Measurements from ENCODE around the gene ZNF805.
"Not testable (repeated sequence)": the region's sequence is repeated elsewhere in the genome, so short reads cannot be mapped to it uniquely, and the experiment has no call there.

Gene ZNF805

DNA sequence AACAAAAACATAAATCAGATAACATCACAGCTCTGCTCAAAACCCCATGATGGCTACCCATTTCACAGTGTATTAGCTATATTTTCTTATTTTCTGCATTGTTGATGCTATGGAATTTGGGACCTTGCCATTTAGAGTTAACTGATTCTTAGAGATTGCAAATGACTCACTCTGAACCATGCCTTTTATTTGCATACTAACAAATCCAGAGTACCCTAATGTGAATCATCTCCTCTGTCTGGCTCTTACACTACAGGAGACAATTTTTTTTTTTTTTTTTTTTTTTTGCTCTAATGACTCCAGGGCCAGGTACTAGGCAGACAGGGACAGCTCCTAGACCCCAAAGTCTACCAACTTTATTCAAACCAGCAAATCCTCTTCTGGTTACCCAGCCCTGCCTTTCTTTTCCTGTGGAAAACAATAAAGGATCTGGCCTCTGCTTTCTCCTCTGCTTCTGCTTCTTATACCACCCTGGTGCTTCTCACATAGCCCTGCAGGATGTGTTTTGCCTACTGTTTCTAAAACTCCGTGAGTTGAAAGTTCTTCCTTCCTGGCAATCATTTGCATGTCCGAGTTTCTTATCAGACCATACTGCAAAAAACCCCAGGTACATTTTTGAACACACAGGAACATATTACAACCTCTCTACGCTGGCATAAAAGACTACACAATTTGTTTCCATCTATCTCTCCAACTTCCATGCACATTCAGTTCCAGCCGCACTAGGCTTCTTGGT is 29.3 kb downstream of the ZNF805 start:
- DNase-seq: peak; percentile 31

DNA sequence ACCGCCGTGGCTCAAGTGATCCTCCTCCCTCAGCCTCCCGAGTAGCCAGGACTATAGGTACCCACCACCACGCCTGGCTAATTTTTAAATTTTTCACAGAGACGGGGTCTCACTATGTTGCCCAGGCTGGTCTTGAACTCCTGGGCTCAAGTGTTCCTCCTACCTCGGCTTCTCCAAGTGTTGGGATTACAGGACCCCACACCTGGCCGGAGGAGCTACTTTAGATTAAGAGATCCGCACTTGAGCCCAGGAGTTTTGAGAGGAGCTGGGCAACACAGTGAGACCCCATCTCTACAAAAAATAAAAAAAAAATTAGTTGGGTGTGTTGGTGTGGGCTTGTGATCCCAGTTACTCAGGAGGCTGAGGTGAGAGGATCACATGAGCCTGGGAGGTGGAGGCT is 30.8 kb downstream of the ZNF805 start:
- no peak for DNase-seq

DNA sequence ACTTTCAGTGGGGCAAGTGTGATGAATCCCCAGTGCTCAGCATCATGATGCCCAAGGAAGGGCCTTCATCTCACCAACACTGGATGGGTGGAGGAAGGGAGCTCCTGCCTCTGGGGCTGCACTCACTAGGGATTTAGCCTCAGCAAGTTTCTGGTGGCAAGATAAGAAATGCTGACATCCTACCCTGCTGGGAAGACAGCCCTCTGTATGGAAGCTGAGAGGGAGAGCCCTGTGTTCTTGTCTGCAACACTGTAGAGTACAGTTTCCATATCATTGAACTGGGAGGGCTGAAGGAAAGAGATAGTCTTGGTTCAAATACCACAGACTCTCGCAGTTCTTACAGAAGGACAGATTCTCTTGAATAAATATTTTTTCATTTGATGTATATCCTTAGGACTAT is 32.6 kb downstream of the ZNF805 start:
- no peak for DNase-seq

DNA sequence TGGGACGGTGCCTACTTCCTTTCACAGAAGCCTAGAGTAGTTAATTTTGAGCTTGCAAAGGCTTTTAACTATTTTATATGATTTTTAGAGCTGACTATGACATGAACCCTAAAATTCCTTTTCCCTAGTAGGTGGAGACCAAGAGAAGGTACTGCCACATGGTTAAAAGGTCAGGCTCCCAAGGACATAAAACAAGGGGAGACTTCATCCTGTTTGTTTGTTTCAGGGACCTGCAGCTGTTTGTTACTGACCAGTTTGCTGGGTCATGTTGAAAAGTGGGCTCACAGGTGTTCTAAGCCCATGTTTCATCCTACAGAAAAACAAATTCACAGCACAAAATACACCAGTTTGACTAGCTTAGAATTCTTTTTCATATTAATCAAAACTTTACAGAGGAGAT is 36.0 kb downstream of the ZNF805 start:
- no peak for DNase-seq

DNA sequence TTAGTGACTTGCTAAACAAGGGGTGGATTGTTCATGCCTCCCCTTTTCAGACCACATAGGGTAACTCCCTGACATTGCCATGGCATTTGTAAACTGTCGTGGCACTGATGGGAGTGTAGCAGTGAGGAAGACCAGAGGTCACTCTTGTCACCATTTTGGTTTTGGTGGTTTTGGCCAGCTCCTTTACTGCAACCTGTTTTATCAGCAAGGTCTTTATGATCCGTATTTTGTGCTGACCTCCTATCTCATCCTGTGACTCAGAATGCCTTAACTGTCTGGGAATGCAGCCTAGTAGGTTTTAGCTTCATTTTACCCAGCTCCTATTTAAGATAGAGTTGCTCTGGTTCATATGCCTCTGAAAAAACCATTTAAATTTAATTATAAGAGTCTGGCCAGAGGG is 38.0 kb downstream of the ZNF805 start:
- not testable (repeated sequence) for DNase-seq

DNA sequence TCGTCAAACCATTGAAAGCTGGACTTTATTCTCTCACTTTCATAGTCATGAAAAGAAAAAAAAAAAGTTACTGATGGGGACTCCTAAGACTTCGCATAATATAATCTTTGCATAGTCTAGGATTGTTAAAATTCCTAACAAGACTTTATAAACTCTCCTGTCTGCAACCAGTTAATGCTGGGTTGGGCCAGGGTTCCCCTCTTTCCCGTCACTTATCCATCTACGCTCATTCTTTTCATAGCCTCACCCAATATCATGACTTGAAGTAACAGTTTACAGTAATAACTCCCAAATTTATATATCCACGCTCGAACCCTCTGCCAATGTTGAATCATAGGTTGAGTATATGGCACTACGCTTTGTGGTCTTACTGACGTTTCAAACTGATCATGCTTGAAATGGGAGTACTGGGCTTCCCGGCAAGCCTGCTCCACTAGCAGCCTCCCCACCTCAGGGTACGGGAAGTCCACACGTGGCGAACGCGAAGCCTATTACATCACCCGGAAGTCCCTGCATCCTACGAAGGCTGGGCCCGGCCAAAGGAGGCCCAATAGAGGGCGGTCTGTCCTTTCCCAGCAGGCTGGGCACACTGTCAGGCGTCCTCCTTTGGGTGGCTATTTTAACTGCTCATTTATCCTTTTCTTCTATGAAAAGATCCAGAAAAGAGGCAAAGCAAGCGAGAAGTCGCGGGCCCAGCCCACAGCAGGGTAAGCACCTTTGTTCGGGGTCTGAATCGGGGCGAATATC is 39.2 kb downstream of the ZNF805 start:
- DNase-seq: peak; percentile 98

DNA sequence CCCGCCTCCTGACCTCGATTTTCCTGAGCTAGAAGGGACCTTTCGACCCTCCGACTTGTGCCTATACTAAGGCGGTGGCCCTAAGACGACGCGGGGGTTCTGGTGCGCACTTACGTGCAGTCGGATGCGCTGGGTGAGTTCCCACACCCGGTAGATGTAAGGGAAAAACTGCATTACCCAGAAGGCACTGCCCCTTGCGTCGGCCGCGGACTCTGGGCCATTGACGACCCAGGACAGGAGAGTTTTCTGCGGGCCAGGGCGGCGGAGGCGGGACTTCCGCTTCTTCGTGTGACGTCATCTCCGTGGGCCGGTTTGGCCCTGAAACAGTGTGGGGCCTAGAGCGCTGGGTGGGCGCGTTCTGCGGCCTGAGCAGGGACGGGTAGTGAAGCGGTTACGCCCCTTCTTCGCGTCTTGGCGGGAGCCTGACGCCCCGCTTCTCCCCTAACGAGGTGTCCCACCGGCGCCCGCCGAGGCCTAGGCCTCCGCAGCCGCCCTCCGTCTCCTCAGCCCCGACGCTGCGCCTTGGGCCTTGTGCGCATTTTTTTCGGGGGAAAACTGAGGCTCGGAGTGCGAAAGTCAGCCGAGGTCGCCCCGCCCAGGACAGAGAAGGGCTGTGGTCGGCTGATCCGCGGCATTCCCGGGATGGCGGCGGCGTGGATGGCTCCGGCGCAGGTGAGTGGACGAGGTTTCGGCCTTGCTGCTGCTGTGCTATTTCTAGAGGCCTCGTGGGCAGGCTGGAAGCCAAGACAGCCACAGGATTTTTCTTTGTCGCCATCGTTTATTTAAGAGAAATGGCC is 39.9 kb downstream of the ZNF805 start, which contains the start of gene ZNF460:
ZNF460 (plus strand) TSS at position 321 of the 797 bp plus-strand sequence; CDS start at position 643, 322 bp downstream.
- DNase-seq: peak; percentile 98

DNA sequence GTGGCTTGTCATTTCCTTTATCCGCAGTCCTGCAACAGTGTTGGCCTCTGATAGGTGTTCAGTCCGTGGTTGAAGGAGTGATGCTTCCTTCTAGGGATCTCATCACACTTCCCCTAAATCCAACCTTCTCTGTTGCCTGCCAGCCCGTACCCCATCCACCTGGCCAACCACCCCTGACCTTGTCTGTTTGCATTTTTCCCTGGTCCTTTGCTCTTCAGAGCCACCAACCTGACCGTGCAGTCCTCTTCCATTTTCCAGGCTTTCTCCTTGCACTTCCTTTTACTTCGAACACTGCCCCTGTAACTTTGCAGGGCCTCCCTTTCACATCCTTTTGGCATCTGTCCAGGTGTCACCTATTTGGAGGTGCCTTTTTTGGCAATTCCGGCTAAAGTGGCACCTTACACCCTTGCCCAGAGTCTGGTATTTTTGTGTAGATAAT is 40.5 kb downstream of the ZNF805 start:
- DNase-seq: peak; percentile 58

DNA sequence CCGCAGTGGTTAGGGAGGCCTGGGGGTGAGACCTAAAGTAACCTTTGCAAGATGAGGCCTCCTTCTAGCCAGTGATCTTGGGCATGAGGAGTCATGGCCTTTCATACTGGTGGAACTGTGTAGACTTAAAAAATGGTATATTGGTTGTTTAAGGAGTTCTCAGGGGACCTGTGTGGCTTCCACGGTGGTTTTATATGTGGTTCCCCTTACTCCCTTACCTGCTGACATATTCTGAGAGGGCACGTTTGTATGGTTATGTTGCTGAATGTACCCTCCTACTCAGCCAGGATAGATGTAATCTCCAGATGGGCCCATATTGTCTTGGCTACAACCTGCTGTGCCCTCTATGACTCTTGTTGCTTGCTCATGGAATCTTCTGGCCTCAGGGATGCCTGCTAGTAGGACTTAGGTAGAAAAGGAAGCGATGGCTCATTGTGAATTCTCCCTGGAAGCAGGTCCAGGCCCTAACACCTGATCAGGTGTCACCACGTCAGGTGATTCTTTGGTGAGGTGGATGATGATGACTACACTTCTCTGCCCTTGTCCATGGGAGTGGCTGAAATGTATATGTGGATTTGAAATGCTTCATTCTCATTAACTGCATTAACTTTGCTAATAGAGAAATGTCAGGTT is 41.7 kb downstream of the ZNF805 start:
- no peak for DNase-seq

DNA sequence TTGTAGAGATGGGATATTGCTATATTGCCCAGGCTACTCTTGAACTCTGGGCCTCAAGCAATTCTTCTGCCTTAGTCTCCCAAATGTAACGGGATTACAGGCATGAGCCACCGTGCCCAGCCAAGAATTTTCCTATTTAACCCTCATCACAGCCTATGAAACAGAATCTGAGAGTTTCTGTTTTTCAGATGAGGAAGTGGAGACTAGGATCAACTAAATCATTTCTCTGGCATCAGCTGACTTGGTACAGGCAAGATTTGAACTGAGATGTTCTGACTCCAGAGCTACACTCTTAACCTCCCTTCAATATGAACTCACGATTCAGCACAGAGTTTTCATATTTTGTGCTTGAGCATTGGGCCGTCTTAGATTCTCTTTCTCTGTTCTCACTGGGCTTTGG is 47.9 kb downstream of the ZNF805 start:
- no peak for DNase-seq

DNA sequence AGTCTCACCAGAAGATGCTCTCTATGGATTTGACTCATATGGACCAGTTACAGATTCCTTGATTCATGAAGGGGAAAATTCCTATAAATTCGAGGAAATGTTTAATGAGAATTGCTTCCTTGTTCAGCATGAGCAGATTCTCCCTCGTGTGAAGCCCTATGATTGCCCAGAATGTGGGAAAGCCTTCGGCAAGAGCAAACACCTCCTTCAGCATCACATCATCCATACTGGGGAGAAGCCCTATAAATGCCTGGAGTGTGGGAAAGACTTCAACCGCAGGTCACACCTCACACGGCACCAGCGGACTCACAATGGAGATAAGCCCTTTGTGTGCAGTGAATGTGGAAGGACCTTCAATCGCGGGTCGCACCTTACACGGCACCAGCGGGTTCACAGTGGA is 50.5 kb downstream of the ZNF805 start:
- no peak for DNase-seq

DNA sequence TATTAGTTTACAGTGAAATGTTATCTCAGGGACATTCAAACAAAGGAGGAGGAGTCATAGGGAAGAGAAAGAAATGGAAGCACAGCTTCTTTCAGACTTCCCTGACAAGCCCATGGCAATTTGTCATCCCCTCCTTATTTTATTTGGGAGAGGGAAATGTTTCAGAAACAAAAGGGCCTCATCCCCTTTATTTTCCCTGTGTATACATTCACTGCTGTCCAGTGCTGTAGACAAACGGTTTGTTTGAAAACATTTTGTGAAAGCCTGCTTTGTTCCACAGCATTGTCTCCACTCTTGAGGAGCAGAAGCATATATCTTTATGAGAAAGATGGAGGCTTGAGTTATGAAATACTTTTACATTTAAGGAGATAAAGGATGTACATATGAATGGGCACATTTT is 52.1 kb downstream of the ZNF805 start:
- DNase-seq: no peak

DNA sequence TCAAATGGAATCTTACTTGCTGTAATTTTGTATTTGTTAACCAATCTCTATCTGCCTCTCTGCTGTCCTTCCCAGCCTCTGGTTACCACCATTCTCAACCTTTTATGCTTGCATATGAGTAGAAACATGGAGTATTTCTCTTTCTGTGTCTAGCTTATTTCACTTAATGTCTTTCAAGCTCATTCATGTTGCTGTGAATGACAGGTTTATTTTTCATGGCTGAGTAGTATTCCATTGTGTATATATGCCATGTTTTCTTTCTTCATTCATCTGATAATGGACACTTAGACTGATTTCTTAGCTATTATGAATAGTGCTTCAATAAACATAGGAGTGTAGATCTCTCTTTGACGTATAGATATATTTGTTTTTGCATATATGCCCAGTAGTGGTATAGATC is 53.3 kb downstream of the ZNF805 start:
- DNase-seq: no peak

DNA sequence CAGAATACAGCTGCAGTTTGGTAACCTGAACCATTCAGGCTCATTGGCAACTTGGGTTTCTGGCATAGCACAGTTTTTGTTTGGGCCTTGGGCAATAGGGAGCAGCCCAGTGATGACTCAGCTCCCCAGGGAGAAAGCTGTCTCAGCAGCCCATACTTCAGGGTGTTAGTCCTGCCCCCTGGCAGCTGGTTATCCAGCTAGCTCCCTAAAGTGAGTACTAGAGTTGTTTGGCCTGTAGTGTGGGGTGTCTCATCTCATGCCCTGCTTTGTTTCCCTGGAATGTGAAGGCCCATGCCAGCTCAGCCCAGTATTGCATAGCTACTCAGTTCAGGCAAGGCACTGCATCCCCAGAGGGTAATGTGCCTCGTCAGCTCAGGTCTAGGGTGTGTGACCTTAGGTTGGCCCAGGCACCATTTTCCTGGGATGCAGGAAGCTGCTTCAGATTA is 61.6 kb downstream of the ZNF805 start:
- DNase-seq: peak; percentile 18

DNA sequence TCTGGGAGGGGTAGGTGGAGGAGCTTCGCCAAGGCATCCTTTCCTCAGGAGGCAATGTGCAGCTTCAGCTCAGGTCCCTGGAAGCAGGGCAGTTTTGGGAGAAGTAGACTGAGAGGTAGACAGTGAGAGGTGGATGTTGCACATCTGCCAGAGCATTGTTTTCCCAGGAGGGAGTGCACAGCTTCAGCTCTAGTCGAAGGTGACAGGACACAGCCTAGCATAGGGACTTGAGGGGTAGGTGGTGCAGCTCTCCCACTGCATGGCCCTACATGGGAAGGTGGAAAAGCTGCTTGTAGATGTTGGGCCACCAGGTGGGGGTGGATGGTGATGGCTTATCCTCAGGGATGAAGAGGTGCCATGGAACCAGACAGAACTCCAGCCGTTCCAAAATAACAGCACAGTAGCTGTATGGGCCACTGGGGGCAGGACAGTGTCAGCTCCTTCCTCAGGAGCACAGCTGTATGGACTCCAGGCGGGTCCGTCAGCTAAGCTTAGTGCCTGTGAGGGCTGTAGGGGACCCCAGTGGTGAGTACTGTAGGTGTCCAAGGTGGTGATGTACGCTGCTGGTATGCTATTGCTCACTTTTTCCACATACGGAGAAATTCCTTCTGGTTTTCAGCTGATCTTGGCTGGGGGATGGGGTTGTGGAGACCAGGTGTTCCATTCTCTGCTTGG is 62.4 kb downstream of the ZNF805 start:
- no peak for DNase-seq
